Vagina (tissue), 2 donors: ENCODE data around the gene GEMIN7.

Experiments
- CTCF ChIP-seq, 3 experiments: fragments of 450-650 bp in 2 of 3; fragments of 200-600 bp in 1 of 3; sonication (generic) in 1 of 3; IDR thresholded peaks; one replicate each; pipeline ENCODE4 v1.5.1; 2017 to 2019; ENCODE audit warnings: antibody characterized with exemption in 3 of 3, mild to moderate bottlenecking in 2 of 3, moderate library complexity in 2 of 3
- POLR2A ChIP-seq, 2 donors: fragments of 450-650 bp; IDR thresholded peaks; one replicate each; pipeline ENCODE4 v1.6.1; 2017; ENCODE audit warnings: antibody characterized with exemption in 2 of 2, mild to moderate bottlenecking in 2 of 2, moderate library complexity in 2 of 2
- POLR2AphosphoS5 ChIP-seq, 2 donors: sonication (generic); formaldehyde crosslinking; IDR thresholded peaks; one replicate each; pipeline ENCODE4 v1.9.0; 2017; ENCODE audit warnings: antibody characterized with exemption in 2 of 2, mild to moderate bottlenecking in 2 of 2, low read depth in 1 of 2; ENCODE audit not compliant: insufficient read depth in 1 of 2

DNA sequence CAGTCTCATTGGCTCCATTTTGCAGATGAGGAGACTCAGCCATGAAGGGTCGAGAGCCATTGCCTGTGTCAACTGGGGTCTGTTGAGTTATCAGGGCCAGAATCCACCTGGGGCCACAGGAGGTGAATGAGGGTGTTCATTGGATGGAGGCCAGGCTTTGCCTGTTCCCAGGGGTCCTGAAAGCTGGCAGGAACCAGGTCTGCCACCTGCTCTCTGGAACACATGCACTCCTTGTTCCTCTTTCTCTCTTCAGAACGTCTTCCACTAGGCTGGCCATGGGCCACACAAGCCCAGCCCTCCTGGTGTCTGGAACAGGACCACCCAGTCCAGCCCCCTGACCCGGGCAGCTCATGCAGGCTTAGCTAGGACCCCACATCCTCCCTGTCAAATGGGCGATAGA lies 35.1 kb downstream of the GEMIN7 start:
- TF ChIP-seq CTCF (IDR thresholded peaks at IDR 0.05) (no peak), POLR2A (IDR thresholded peaks at IDR 0.05) (no peak), POLR2AphosphoS5 (IDR thresholded peaks at IDR 0.05; ENCODE audit: insufficient read depth in 1 of 2, low read depth in 1 of 2) (no peak)
